WTC11 (cell line): Measurements from ENCODE around the gene UBD. TPM values are rescaled to one million over a fixed set of nuclear protein-coding genes. Genes with fewer than 3 reads are reported as not detected.

Experiments used
- ATAC-seq: fragments of 200-7000 bp; cut with Tn5 transposase; 2 replicates; pipeline ENCODE4 v1.10.0; 2021; ENCODE audit warnings: mild to moderate bottlenecking, moderate library complexity
- CTCF ChIA-PET: fragments of 300-600 bp; sonication (Branson Sonifier 250); formaldehyde crosslinking; loops from one replicate; lab custom pipeline; 2021; ENCODE audit warnings: antibody characterized with exemption; lab: Charles Lee
- POLR2A ChIA-PET: fragments of 350-600 bp; sonication (Branson Sonifier 250); formaldehyde crosslinking; loops from one replicate; lab custom pipeline; 2021; ENCODE audit warnings: antibody characterized with exemption; lab: Charles Lee
- DNase-seq: peaks from one replicate; pipeline ENCODE4 v3.0.0; 2021; ENCODE audit warnings: low spot score
- H3K27ac Mint-ChIP-seq: 2 replicates; pipeline ENCODE4 v1.8.0; 2021; ENCODE audit warnings: mixed read lengths
- H3K27me3 Mint-ChIP-seq: 2 replicates; pipeline ENCODE4 v1.8.0; 2021; ENCODE audit warnings: low read depth, mild to moderate bottlenecking, moderate library complexity, mixed read lengths
- H3K36me3 Mint-ChIP-seq: 2 replicates; pipeline ENCODE4 v1.8.0; 2021; ENCODE audit warnings: mixed read lengths
- H3K4me1 Mint-ChIP-seq: 2 replicates; pipeline ENCODE4 v1.8.0; 2022; ENCODE audit warnings: mixed read lengths
- H3K4me3 Mint-ChIP-seq: 2 replicates; pipeline ENCODE4 v1.8.0; 2021; ENCODE audit warnings: mild to moderate bottlenecking, moderate library complexity, mixed read lengths
- H3K9me3 Mint-ChIP-seq: 2 replicates; pipeline ENCODE4 v1.8.0; 2021; ENCODE audit warnings: mixed read lengths
- ATF1 ChIP-seq: sonication (generic); formaldehyde crosslinking; IDR thresholded peaks from 2 replicates; pipeline ENCODE4 v1.8.1; 2023; ENCODE audit warnings: mild to moderate bottlenecking, moderate library complexity, missing genetic modification reagents
- CBFB ChIP-seq: sonication (generic); formaldehyde crosslinking; IDR thresholded peaks from 2 replicates; pipeline ENCODE4 v1.8.1; 2022; ENCODE audit warnings: mild to moderate bottlenecking, low read depth, missing genetic modification reagents
- E2F4 ChIP-seq: sonication (generic); formaldehyde crosslinking; IDR thresholded peaks from 2 replicates; pipeline ENCODE4 v1.8.1; 2022; ENCODE audit warnings: low read depth, mild to moderate bottlenecking, moderate library complexity, missing genetic modification reagents, borderline replicate concordance
- EMX1 ChIP-seq: fragments of 250-450 bp; sonication (Bioruptor Pico); IDR thresholded peaks from 2 replicates; pipeline ENCODE4 v1.8.0; 2021; ENCODE audit warnings: mild to moderate bottlenecking
- ESRRA ChIP-seq: sonication (generic); formaldehyde crosslinking; IDR thresholded peaks from 2 replicates; pipeline ENCODE4 v1.8.1; 2022; ENCODE audit warnings: mild to moderate bottlenecking, missing genetic modification reagents, borderline replicate concordance
- ETV6 ChIP-seq: sonication (generic); formaldehyde crosslinking; IDR thresholded peaks from 2 replicates; pipeline ENCODE4 v1.8.1; 2022; ENCODE audit warnings: mild to moderate bottlenecking, missing genetic modification reagents
- FOXK1 ChIP-seq: sonication (generic); formaldehyde crosslinking; IDR thresholded peaks from 2 replicates; pipeline ENCODE4 v1.8.0; 2022; ENCODE audit warnings: mild to moderate bottlenecking, moderate library complexity, missing genetic modification reagents
- GTF2I ChIP-seq: fragments of 250-450 bp; sonication (Bioruptor Pico); conservative IDR thresholded peaks from 2 replicates; pipeline ENCODE4 v1.4.0; 2021; ENCODE audit warnings: mild to moderate bottlenecking
- MYBL2 ChIP-seq: sonication (generic); formaldehyde crosslinking; IDR thresholded peaks from 2 replicates; pipeline ENCODE4 v1.8.1; 2023; ENCODE audit warnings: mild to moderate bottlenecking, moderate library complexity, missing genetic modification reagents
- NFATC4 ChIP-seq: fragments of 250-450 bp; sonication (Bioruptor Pico); IDR thresholded peaks from 2 replicates; pipeline ENCODE4 v1.9.0; 2021; ENCODE audit warnings: mild to moderate bottlenecking
- NR3C1 ChIP-seq: sonication (generic); formaldehyde crosslinking; conservative IDR thresholded peaks from 2 replicates; pipeline ENCODE4 v1.8.1; 2023; ENCODE audit warnings: low read depth, mild to moderate bottlenecking, missing genetic modification reagents
- RORB ChIP-seq: fragments of 250-450 bp; sonication (Bioruptor Pico); IDR thresholded peaks from 2 replicates; pipeline ENCODE4 v1.9.0; 2021; ENCODE audit warnings: mild to moderate bottlenecking
- SP1 ChIP-seq: sonication (generic); formaldehyde crosslinking; conservative IDR thresholded peaks from 2 replicates; pipeline ENCODE4 v1.8.1; 2022; ENCODE audit warnings: missing genetic modification reagents
- TEAD4 ChIP-seq: sonication (generic); formaldehyde crosslinking; IDR thresholded peaks from 2 replicates; pipeline ENCODE4 v1.8.0; 2022; ENCODE audit warnings: mild to moderate bottlenecking, missing genetic modification reagents
- ZNF219 ChIP-seq: sonication (generic); formaldehyde crosslinking; IDR thresholded peaks from 2 replicates; pipeline ENCODE4 v1.8.0; 2023; ENCODE audit warnings: missing genetic modification reagents, mild to moderate bottlenecking, borderline replicate concordance
- ZNF232 ChIP-seq: sonication (generic); formaldehyde crosslinking; IDR thresholded peaks from 2 replicates; pipeline ENCODE4 v1.8.0; 2022; ENCODE audit warnings: mild to moderate bottlenecking, missing genetic modification reagents
- ZNF317 ChIP-seq: sonication (generic); formaldehyde crosslinking; IDR thresholded peaks from 2 replicates; pipeline ENCODE4 v1.8.1; 2023; ENCODE audit warnings: low read depth, mild to moderate bottlenecking, moderate library complexity, missing genetic modification reagents, borderline replicate concordance
- total RNA-seq: library from RNA; stranded (reverse); gene quantifications from 3 replicates; pipeline ENCODE4 v1.2.3, GENCODE V29; 2021
- TF ChIP-seq, protein P1 (sequence below): sonication (generic); formaldehyde crosslinking; IDR thresholded peaks from 2 replicates; pipeline ENCODE4 v1.8.0; 2023; ENCODE audit warnings: missing genetic modification reagents
- TF ChIP-seq, protein P2 (sequence below): sonication (generic); formaldehyde crosslinking; IDR thresholded peaks from 2 replicates; pipeline ENCODE4 v1.8.0; 2022; ENCODE audit warnings: mild to moderate bottlenecking, missing genetic modification reagents
- TF ChIP-seq, protein P3 (sequence below): fragments of 250-450 bp; sonication (Bioruptor Pico); IDR thresholded peaks from 2 replicates; pipeline ENCODE4 v1.8.0; 2021; ENCODE audit warnings: mild to moderate bottlenecking
- TF ChIP-seq, protein P4 (sequence below): fragments of 250-450 bp; sonication (Bioruptor Pico); IDR thresholded peaks from 2 replicates; pipeline ENCODE4 v2.1.2; 2022; ENCODE audit warnings: mild to moderate bottlenecking, moderate library complexity

Gene UBD
- total RNA-seq, 1 experiment from 2014 or later: 0.15 TPM

GRCh38 chr6:29593199-29593855 is 33.8 kb upstream of the UBD start:
- Mint-ChIP-seq H3K9me3 (0 out of 2 replicates have a peak, but pooled peaks cover 3% of the 10 kb centered on the region), H3K4me3 (no peak overlapping the region), H3K27ac (no peak overlapping the region), H3K36me3 (peaks cover 9% of the 10 kb centered on the region), H3K27me3 (no peaks in the 10 kb centered on the region), H3K4me1 (peaks cover 27% of the 10 kb centered on the region)
- CTCF ChIA-PET: no interaction called here
- ATAC-seq (no peak), DNase-seq (no peak)
- POLR2A ChIA-PET: no interaction called here
- TF ChIP-seq GTF2I (no peak), NR3C1 (CRISPR knock-in tag) (no peak), ETV6 (CRISPR knock-in tag) (no peak)
- TF ChIP-seq, protein P1, sequence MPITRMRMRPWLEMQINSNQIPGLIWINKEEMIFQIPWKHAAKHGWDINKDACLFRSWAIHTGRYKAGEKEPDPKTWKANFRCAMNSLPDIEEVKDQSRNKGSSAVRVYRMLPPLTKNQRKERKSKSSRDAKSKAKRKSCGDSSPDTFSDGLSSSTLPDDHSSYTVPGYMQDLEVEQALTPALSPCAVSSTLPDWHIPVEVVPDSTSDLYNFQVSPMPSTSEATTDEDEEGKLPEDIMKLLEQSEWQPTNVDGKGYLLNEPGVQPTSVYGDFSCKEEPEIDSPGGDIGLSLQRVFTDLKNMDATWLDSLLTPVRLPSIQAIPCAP (CRISPR knock-in tag): no peak
- TF ChIP-seq, protein P2, sequence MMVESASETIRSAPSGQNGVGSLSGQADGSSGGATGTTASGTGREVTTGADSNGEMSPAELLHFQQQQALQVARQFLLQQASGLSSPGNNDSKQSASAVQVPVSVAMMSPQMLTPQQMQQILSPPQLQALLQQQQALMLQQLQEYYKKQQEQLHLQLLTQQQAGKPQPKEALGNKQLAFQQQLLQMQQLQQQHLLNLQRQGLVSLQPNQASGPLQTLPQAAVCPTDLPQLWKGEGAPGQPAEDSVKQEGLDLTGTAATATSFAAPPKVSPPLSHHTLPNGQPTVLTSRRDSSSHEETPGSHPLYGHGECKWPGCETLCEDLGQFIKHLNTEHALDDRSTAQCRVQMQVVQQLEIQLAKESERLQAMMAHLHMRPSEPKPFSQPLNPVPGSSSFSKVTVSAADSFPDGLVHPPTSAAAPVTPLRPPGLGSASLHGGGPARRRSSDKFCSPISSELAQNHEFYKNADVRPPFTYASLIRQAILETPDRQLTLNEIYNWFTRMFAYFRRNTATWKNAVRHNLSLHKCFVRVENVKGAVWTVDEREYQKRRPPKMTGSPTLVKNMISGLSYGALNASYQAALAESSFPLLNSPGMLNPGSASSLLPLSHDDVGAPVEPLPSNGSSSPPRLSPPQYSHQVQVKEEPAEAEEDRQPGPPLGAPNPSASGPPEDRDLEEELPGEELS (CRISPR knock-in tag): no peak

DNA sequence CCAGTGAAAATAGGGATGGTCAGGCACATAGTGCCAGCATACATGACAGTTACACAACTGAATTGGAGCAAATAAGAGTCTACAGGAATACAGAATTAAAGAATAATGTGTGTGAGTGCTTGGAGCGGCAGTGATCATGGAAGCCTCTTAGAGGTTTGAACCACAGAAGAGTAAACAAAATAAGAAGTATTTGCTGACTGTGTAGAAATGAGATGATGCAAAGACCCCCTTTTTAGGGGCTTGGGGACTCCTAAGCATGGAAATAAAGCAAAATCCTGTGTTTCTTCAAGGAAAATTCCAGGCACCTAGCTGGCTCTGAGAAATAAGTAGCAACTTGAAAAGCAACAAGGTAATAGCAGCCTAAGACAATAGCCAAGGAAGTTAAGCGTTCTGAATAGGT is 32.1 kb upstream of the UBD start:
- POLR2A ChIA-PET: no interaction called here
- no peak for DNase-seq
- peaks cover 20% of the 10 kb centered on the region for H3K4me1 Mint-ChIP-seq
- CTCF ChIA-PET: no interaction called here
- TF ChIP-seq TEAD4 (CRISPR knock-in tag) (no peak), SP1 (no peak), EMX1 (CRISPR knock-in tag) (no peak), MYBL2 (CRISPR knock-in tag) (no peak), E2F4 (no peak), RORB (CRISPR knock-in tag) (no peak), ZNF232 (no peak), ESRRA (CRISPR knock-in tag) (no peak), ZNF219 (CRISPR knock-in tag) (no peak), NFATC4 (no peak)
- TF ChIP-seq, protein P3, sequence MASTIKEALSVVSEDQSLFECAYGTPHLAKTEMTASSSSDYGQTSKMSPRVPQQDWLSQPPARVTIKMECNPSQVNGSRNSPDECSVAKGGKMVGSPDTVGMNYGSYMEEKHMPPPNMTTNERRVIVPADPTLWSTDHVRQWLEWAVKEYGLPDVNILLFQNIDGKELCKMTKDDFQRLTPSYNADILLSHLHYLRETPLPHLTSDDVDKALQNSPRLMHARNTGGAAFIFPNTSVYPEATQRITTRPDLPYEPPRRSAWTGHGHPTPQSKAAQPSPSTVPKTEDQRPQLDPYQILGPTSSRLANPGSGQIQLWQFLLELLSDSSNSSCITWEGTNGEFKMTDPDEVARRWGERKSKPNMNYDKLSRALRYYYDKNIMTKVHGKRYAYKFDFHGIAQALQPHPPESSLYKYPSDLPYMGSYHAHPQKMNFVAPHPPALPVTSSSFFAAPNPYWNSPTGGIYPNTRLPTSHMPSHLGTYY (CRISPR knock-in tag): no peak
- H3K9me3 Mint-ChIP-seq: no peaks in the 10 kb centered on the region
- ATAC-seq: no peak
- no peak overlapping the region for H3K4me3 Mint-ChIP-seq
- no peaks in the 10 kb centered on the region for H3K27me3 Mint-ChIP-seq
- peak overlapping the region; percentile 36; the same call in 1 of the 2 replicates for H3K27ac Mint-ChIP-seq
- peaks cover 9% of the 10 kb centered on the region for H3K36me3 Mint-ChIP-seq

DNA sequence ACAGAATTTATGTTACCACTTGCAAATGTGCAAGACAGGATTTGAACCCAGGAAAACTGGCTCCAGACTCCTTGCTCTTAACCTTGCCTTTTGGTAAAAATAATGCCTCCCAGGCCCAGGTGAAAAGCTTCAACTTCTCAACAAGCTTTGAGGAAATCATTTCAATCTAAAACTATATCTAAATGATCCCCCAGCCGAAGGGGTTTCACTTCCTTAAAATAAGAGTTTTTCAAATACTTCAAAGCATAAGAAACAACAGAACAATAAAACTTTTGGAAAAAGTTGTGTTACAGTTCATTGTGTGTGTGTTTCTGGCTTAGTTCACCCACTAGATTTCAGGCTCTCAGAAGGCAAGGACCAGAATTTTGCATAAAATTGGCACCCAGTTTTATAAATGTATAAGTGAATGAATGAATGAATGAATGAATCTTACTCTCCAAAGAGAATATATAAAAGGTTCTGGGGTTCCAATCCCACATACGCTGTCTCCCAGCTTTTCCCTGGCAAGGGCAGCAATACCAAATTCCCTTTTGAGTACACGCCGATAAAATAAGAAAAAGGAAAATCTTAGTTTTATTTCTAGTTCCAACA is 30.8 kb upstream of the UBD start:
- TF ChIP-seq CBFB (CRISPR knock-in tag) (no peak), FOXK1 (no peak), ATF1 (CRISPR knock-in tag) (no peak), ZNF317 (no peak)
- TF ChIP-seq, protein P4, sequence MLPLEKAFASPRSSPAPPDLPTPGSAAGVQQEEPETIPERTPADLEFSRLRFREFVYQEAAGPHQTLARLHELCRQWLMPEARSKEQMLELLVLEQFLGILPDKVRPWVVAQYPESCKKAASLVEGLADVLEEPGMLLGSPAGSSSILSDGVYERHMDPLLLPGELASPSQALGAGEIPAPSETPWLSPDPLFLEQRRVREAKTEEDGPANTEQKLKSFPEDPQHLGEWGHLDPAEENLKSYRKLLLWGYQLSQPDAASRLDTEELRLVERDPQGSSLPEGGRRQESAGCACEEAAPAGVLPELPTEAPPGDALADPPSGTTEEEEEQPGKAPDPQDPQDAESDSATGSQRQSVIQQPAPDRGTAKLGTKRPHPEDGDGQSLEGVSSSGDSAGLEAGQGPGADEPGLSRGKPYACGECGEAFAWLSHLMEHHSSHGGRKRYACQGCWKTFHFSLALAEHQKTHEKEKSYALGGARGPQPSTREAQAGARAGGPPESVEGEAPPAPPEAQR: no peak
- DNase-seq (no peak), ATAC-seq (no peak)
- Mint-ChIP-seq H3K27me3 (no peaks in the 10 kb centered on the region), H3K36me3 (0 out of 2 replicates have a peak, but pooled peaks cover 5% of the 10 kb centered on the region), H3K27ac (no peak overlapping the region), H3K9me3 (no peaks in the 10 kb centered on the region), H3K4me1 (peaks cover 12% of the 10 kb centered on the region), H3K4me3 (no peak overlapping the region)
- ChIA-PET CTCF (interaction anchor here (0.6 to 2.4 kb wide), 10 partner anchors 12 to 215 kb away, joined by 3 to 31 read pairs (median 7); partner anchors contain the start of gene OR12D3), POLR2A (no interaction called here)
